Left kidney (tissue), 2 donors: ENCODE measurements around the gene ERFE. TPM values are rescaled to one million over a fixed set of nuclear protein-coding genes. Genes with fewer than 3 reads are reported as not detected.

Source experiments
- DNase-seq: peaks from one replicate; pipeline ENCODE4 v3.0.0-alpha.2; 2013
- polyA plus RNA-seq: library from polyadenylated mRNA; unstranded; fragments of 120-200 nt; gene quantifications from one replicate; pipeline ENCODE4 v1.2.1, GENCODE V29; 2013; ENCODE audit not compliant: insufficient read length

Gene ERFE
- polyA plus RNA-seq, 1 donor, result 7.2 TPM

DNA sequence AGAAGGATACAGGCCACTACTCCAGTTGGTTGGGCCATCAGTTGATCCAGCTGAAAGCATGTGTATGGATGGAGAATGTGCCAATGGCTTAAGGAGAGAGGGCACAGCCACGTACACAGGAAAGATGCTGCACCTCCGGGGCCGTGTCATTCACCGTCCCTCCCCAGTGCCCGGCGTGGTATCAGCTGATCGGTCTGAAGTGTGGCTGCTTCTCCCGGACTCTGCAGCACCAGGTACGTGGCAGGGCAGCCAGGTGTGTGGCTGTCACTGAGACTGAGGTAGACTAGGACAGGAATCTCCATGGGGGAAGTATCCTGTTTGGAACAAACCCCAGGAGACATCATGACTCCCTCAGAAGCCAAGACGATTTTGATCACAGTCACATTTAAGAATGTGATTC lies 4.2 kb upstream of the ERFE start:
- no peak for DNase-seq

DNA sequence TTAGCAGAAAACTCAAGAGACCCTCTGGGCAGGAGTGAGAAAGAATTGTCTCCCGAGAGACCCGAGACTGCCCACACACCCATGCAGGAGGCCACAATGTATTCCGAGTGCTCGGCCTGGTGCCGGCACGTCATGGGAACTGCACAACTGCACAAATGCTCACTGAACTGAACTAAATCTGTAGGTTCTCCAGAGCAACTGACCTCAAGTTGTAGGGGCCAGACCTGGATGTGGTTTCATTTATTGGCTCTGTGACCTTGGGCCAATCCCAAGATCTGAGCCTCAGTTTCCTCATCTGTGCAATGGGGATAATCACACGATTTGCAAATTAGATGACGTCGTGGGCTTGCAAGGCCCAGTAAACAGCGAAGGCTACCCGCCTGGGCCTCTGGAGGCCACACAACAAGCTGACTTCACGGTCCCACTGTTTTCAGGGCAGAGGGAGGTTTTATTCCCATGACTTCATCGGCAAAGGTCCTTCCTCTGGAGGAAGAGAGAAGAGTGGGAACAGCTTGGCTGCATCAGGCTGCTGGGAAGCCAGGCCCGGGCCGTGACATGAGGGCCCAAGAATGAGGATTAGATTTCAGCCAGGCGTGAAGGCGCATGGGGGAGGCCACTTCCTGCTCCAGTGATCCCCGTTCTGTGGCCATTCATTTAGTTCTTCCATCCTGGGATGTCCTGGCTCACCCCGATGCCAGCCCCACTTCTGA lies 3.6 kb upstream of the ERFE start:
- peak; percentile 87 for DNase-seq

- no peak for DNase-seq
Measured at GRCh38 chr2:238155761-238156694, 2.7 kb upstream of the ERFE start.

GRCh38 chr2:238157506-238158017 lies 1.2 kb upstream of the ERFE start:
- no peak for DNase-seq

DNA sequence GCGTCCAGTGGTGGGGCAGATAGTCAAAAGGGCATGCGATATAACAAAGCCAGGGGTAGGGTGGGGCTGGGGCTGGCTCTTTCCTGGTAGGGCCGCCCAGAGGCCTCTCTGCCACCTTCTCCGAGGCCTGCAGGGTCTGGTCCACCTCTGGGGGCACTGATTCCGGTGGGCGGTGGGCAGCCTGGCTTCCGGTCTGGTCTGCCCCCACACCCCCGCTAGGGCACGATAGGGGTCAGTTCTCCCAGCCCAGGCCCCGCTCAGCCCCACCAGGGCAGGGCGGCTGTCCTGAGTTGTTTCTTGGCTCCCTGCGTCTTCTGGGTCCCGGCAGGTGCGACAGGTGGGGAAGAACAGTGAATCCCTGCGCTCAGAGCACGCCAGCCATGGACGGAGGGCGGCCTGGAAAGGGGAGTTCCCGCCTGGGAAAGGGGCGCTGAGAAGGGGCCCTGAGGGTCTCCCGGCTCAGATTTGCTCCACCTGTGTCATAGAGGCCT lies 707 bp upstream of the ERFE start:
- DNase-seq, result no peak

- no peak for DNase-seq
Measured at GRCh38 chr2:238159071-238159539, 335 bp downstream of the ERFE start.

DNA sequence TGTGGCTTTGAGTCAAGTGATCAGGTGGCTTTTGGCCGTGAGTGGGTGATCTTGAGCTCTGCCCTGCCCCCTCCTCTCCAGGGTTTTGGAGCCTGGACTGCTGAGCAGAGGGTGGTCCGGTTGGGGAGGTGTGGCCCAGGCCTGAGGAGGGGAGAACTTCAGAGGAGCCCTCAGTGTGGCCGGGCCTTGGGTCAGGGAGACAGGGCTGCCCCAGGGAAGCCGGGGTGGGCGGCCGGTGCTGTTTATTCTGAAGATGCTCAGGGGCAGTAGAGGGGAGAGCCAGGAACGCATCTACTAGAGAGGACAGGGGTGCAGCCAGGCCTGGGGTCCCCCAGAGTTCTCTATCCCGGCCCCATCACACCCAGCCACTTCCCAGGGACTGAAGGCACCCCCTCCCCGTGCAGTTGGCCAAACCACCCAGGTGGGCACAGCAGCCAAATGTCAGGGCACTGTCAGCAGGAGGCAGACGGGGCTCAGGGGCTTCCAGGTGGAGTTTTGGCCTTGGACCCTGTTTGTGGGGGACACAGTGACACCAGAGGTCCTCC lies 963 bp downstream of the ERFE start:
- DNase-seq, result no peak

DNA sequence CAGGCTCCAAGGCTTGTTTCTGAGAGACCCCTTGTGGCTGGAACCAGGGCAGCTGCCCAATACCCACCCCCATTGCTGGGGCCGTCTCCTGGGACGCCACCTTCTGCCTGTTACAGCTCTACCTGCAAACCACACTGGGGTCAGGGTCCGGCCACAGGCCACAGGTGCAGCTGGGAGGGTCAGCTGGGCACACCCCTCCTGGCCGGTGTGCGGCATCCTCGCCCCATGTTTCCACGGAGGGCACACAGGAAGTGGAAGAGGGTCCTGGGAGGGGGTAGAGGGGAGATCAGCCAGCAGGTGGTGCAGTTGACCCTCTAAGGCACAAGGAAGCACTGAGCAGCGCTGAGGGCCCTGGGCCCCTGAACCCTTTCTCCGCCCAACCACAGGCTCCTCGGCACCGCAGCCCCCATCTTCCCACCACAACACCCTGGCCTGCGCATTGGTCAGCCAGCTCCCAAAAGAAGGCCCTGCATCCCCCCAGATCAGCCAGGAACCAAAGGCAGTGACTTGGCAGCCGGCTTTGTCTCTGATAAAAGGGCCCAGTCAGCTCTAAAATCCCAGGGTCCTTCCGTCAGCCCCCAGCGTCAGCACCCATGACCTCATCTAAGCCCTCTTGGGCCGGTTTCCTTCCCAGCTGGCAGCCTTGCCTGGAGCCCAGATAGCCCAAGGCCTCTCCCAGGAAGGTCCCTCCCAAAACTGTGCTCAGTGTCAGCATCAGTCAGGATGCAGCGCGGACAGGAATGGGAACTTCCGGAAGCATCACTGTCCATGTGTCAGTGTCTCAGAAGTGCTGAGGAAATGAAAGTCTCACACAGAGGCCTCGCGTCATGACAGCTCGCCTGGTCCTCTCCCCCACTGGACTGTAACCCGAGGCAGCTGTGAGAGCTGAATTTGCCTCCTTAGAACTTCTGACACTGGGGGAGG lies 1.7 kb downstream of the ERFE start:
- DNase-seq, result no peak

- DNase-seq, result no peak
Measured at GRCh38 chr2:238161291-238162051, 2.7 kb downstream of the ERFE start.

- no peak for DNase-seq
Measured at GRCh38 chr2:238162251-238162845, 3.6 kb downstream of the ERFE start.

DNA sequence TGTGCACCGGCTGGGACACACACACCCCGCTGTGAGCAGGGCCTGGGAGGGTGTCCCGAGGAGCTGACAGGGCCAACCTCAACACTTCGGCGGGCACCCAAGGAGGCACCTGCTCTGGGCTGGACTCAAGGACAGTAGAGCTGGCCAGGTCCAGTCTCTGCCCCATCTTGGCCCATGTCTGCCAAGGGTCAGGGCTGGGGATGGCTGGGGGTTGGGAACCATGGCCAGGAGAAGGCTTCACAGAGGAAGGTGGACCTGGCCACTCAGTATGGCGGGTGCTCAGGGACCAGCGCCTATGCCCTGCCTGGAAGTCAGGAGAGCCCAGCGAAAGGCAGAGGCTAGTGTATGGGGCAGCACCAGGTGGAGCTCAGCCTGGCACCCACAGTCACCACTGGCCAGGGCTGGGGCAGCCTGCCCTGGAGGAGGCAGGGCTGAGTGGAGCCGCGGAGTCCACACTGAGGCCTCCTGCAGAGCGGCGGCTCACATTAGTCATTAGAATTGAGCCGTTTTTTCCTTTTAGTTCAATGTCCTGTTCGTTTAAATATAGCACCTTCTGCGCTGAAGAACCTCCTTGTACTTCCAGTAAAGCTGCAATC lies 4.2 kb downstream of the ERFE start:
- DNase-seq, result no peak

DNA sequence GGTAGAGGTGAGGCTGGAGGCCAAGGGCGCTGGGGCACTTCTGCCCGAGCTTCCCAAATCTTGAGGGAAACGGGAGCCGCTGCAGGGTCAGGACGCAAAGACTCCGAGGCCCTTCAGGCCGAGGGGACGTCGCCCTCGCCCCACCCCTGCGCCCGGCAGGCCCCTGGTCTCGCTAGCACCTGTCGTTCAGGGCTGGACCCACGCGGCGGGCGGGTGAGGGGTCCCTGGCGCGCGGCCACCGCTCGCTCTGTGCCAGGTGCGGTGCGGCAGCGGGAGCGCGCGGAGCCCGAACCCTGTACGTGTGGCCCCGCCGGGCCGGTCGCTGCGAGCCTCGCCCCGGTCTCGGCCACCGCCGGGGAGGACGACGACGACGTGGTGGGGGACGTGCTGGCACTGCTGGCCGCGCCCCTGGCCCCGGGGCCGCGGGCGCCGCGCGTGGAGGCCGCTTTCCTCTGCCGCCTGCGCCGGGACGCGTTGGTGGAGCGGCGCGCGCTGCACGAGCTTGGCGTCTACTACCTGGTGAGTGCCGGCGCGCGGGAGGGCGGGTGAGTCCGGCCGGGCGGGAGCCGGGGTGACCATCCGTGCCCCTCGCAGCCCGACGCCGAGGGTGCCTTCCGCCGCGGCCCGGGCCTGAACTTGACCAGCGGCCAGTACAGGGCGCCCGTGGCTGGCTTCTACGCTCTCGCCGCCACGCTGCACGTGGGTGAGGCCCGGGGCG lies 4.9 kb downstream of the ERFE start:
- DNase-seq, result no peak

DNA sequence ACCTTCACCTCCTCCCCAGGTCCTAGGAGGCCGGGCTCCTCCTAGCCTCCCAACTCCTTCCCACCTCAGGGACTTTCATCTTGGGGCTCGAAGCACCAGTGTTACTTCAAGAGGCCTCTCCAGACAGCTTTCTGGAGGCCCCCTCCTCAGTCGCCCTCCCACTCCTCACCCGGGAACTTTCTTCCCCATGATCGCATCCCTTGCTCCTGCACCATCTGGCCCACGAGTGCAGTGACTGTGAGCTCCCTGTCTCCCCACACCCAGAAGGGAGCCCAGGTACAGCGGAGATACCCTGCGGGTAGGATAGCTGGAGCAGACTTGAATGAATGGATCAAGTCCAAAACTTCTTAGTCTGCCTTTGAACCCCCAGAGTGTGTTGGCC lies 6.1 kb downstream of the ERFE start:
- no peak for DNase-seq

- DNase-seq, result no peak
Measured at GRCh38 chr2:238165288-238165921, 6.6 kb downstream of the ERFE start.

- no peak for DNase-seq
Measured at GRCh38 chr2:238166391-238167343, 7.9 kb downstream of the ERFE start.

DNA sequence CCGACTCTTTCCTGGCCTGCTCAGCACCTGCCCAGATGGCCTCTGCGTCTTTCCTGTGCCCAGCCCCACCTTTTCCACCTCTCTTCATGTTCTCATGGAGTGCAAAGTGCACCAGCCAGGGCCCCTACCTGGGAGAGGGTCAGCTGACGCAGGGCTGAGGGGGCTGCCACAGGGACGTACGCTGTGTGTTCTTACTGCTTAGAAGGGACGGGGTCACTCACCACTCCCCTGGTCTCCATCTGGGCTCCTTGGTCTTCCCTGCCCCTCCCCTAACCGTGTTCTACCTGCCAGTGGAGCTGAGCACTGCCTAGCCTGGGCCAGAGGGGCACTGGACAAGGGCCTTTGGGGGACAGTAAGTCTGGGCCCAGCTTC lies 8.6 kb downstream of the ERFE start:
- no peak for DNase-seq

DNA sequence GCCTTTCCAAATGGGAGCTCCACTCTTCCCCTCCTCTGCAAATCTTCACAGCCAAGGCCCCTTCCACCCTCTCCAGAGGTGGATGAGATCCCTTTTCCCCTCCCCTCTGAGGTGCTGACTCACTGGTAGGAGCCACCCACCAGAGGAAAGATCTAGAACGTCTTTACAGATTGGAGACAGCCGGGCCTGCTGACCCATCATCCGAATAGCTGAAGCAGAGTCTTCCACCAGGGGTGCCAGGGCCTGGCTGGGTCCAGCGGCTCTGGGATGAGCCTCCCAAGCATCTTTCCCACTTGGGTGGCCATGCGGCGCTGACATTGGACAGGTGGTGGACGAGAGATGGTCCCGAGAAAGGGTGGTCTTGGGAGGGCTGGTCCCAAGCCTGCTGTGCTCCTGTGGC lies 9.0 kb downstream of the ERFE start:
- DNase-seq, result no peak
